ENCODE data around the gene KLLN. TPM values are rescaled to one million over a fixed set of nuclear protein-coding genes. Genes with fewer than 3 reads are reported as not detected.

Gene KLLN
- total RNA-seq, 1 experiment from 2014 or later = 0.57 TPM

DNA sequence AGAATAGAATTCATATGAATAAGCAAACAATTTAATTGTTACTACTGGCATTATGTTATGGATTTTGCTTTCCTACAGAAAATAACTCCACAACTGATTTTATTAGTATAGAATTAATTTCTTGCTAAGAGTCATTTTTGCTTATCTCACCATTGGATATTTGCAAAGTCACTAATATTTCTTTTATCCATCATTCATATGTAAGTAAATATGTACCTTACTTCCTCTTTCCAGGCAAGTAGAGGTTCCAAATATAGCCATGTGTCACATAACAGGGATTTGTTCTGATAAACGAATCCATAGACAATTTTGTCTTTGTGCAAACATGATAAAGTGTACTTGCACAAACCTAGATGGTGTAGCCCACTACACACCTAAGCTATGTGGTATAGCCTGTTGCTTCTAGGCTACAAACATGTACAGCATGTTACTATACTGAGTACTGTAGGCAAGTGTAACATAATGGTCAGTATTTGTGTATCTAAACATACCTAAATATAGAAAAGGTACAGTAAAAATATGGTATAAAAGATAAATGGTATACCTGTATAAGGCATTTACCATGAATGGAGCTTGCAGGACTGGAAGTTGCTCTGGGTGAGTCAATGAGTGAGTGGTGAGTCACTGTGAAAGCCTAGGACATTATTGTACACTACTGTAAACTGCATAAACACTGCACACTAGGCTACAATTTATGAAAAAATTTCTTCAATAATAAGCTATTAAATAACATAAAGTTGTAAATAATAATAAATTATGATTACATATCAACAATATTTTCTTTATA is 18.3 kb downstream of the KLLN start:
- Histone ChIP-seq H3K27ac (peak overlapping the region; percentile 45), H3F3A (ENCODE audit: insufficient read depth, low read depth) (peaks cover 5% of the 10 kb centered on the region; the same call in 1 of the 2 replicates), H3K79me2 (ENCODE audit: low read depth) (no peaks in the 10 kb centered on the region), H3K4me2 (peak overlapping the region; percentile 36; the same call in 1 of the 2 replicates), H3K4me3 (no peak overlapping the region), H3K36me3 (ENCODE audit: low read depth) (no peaks in the 10 kb centered on the region), H4K20me1 (ENCODE audit: insufficient read depth) (no peaks in the 10 kb centered on the region), H3K9me3 (ENCODE audit: insufficient read depth, low read depth) (no peaks in the 10 kb centered on the region), H3K9me2 (ENCODE audit: insufficient read depth) (no peaks in the 10 kb centered on the region), H3K4me1 (replicated peaks; ENCODE audit: insufficient read depth) (peaks cover 31% of the 10 kb centered on the region), H3K27me3 (ENCODE audit: insufficient read depth, low read depth) (no peaks in the 10 kb centered on the region), H2AFZ (no peak overlapping the region)
- DNase-seq = peak in 1 of 2 experiments; percentile 71
- POLR2A ChIA-PET (ENCODE audit: unreplicated experiment) = interaction anchor here (1.0 kb wide), 1 partner anchor 17 kb away, joined by 7 read pairs; no protein-coding TSS in a partner anchor
- CTCF ChIA-PET = interaction anchor here (0.6 to 2.0 kb wide), 2 partner anchors 27 to 1641 kb away, joined by 3 to 7 read pairs; partner anchors contain the start of gene ATAD1
- no TSS peak for BruUV-seq (replicated peaks)
- intact Hi-C loops (cut with micrococcal nuclease; ENCODE audit: unreplicated experiment) = no loop called here
- no peak for TF ChIP-seq EZH2 (IDR thresholded peaks at IDR 0.05; ENCODE audit: low read depth)
- TF ChIP-seq, protein P1, sequence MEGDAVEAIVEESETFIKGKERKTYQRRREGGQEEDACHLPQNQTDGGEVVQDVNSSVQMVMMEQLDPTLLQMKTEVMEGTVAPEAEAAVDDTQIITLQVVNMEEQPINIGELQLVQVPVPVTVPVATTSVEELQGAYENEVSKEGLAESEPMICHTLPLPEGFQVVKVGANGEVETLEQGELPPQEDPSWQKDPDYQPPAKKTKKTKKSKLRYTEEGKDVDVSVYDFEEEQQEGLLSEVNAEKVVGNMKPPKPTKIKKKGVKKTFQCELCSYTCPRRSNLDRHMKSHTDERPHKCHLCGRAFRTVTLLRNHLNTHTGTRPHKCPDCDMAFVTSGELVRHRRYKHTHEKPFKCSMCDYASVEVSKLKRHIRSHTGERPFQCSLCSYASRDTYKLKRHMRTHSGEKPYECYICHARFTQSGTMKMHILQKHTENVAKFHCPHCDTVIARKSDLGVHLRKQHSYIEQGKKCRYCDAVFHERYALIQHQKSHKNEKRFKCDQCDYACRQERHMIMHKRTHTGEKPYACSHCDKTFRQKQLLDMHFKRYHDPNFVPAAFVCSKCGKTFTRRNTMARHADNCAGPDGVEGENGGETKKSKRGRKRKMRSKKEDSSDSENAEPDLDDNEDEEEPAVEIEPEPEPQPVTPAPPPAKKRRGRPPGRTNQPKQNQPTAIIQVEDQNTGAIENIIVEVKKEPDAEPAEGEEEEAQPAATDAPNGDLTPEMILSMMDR (conservative IDR thresholded peaks at IDR 0.05) = no peak

- DNase-seq = no peak
- Histone ChIP-seq H2AFZ (no peak overlapping the region), H3K27me3 (ENCODE audit: insufficient read depth, low read depth) (no peaks in the 10 kb centered on the region), H3F3A (ENCODE audit: insufficient read depth, low read depth) (peaks cover 5% of the 10 kb centered on the region; the same call in 1 of the 2 replicates), H3K79me2 (ENCODE audit: low read depth) (no peaks in the 10 kb centered on the region), H3K27ac (no peak overlapping the region), H3K9me3 (ENCODE audit: insufficient read depth, low read depth) (no peaks in the 10 kb centered on the region), H3K36me3 (ENCODE audit: low read depth) (no peaks in the 10 kb centered on the region), H3K9me2 (ENCODE audit: insufficient read depth) (no peaks in the 10 kb centered on the region), H3K4me1 (replicated peaks; ENCODE audit: insufficient read depth) (peaks cover 31% of the 10 kb centered on the region), H4K20me1 (ENCODE audit: insufficient read depth) (no peaks in the 10 kb centered on the region), H3K4me3 (no peak overlapping the region), H3K4me2 (no peak overlapping the region)
- TF ChIP-seq, protein P1 (conservative IDR thresholded peaks at IDR 0.05) = no peak
- no peak for TF ChIP-seq EZH2 (IDR thresholded peaks at IDR 0.05; ENCODE audit: low read depth)
- no TSS peak for BruUV-seq (replicated peaks)
- ChIA-PET POLR2A (ENCODE audit: unreplicated experiment) (no interaction called here), CTCF (no interaction called here)
- intact Hi-C loops (cut with micrococcal nuclease; ENCODE audit: unreplicated experiment) = no loop called here
Measured at GRCh38 chr10:87843714-87844113, 19.6 kb downstream of the KLLN start.

GRCh38 chr10:87842776-87843497 is 20.4 kb downstream of the KLLN start:
- POLR2A ChIA-PET (ENCODE audit: unreplicated experiment) = no interaction called here
- no peak overlapping the region for H3K4me3 ChIP-seq
- no peaks in the 10 kb centered on the region for H3K79me2 ChIP-seq (ENCODE audit: low read depth)
- H4K20me1 ChIP-seq (ENCODE audit: insufficient read depth) = no peaks in the 10 kb centered on the region
- TF ChIP-seq EZH2 (IDR thresholded peaks at IDR 0.05; ENCODE audit: low read depth) = no peak
- TF ChIP-seq, protein P1 (conservative IDR thresholded peaks at IDR 0.05) = no peak
- H3K36me3 ChIP-seq (ENCODE audit: low read depth) = no peaks in the 10 kb centered on the region
- no peak for DNase-seq
- peaks cover 5% of the 10 kb centered on the region; the same call in 1 of the 2 replicates for H3F3A ChIP-seq (ENCODE audit: insufficient read depth, low read depth)
- CTCF ChIA-PET = no interaction called here
- H3K9me3 ChIP-seq (ENCODE audit: insufficient read depth, low read depth) = no peaks in the 10 kb centered on the region
- H3K9me2 ChIP-seq (ENCODE audit: insufficient read depth) = no peaks in the 10 kb centered on the region
- intact Hi-C loops (cut with micrococcal nuclease; ENCODE audit: unreplicated experiment) = no loop called here
- no peak overlapping the region for H2AFZ ChIP-seq
- 0 out of 2 replicates have a peak overlapping the region, but pooled peaks have one; percentile 34 for H3K27ac ChIP-seq
- peak overlapping the region; percentile 23; the same call in 1 of the 2 replicates for H3K4me2 ChIP-seq
- BruUV-seq (replicated peaks) = no TSS peak
- H3K4me1 ChIP-seq (replicated peaks; ENCODE audit: insufficient read depth) = peaks cover 31% of the 10 kb centered on the region
- H3K27me3 ChIP-seq (ENCODE audit: insufficient read depth, low read depth) = no peaks in the 10 kb centered on the region
